MCF 10A (cell line): ENCODE measurements around the gene CTTNBP2NL. TPM values are rescaled to one million over a fixed set of nuclear protein-coding genes. Genes with fewer than 3 reads are reported as not detected.
"Not testable (repeated sequence)": the region's sequence is repeated elsewhere in the genome, so short reads cannot be mapped to it uniquely, and the experiment has no call there.

Experiments used
- BruUV-seq: library from RNA; stranded (reverse); fragments of 400-500 nt; replicated peaks from 2 replicates; lab custom pipeline; 2021; lab: Mats Ljungman, UMichigan
- CTCF ChIA-PET: fragments of 300-600 bp; sonication (Branson Sonifier 250); formaldehyde crosslinking; extraction: SDS; loops from one replicate; lab custom pipeline; 2021; ENCODE audit warnings: antibody characterized with exemption, inconsistent platforms; lab: Yijun Ruan, JAX
- POLR2A ChIA-PET: fragments of 300-600, 350-650 bp; sonication (Branson Sonifier 250); formaldehyde crosslinking; extraction: SDS; loops from one replicate; lab custom pipeline; 2020; ENCODE audit warnings: antibody characterized with exemption, inconsistent platforms; lab: Yijun Ruan, JAX
- DNase-seq: peaks from one replicate; pipeline ENCODE4 v3.0.0-alpha.2; 2018; ENCODE audit not compliant: unreplicated experiment
- H3K27ac Mint-ChIP-seq: one replicate; pipeline ENCODE4 v1.8.0; 2022; ENCODE audit warnings: mild to moderate bottlenecking, low read depth, mixed read lengths; ENCODE audit not compliant: unreplicated experiment
- H3K27me3 Mint-ChIP-seq: one replicate; pipeline ENCODE4 v1.8.0; 2022; ENCODE audit warnings: mixed read lengths; ENCODE audit not compliant: insufficient read depth, unreplicated experiment
- H3K36me3 Mint-ChIP-seq: one replicate; pipeline ENCODE4 v1.8.0; 2022; ENCODE audit warnings: mild to moderate bottlenecking, moderate library complexity, mixed read lengths; ENCODE audit not compliant: insufficient read depth, unreplicated experiment
- H3K4me1 Mint-ChIP-seq: one replicate; pipeline ENCODE4 v1.8.0; 2022; ENCODE audit warnings: mixed read lengths; ENCODE audit not compliant: insufficient read depth, unreplicated experiment
- H3K4me3 Mint-ChIP-seq: one replicate; pipeline ENCODE4 v1.8.0; 2022; ENCODE audit warnings: mild to moderate bottlenecking, moderate library complexity, mixed read lengths; ENCODE audit not compliant: unreplicated experiment
- H3K9me3 Mint-ChIP-seq: one replicate; pipeline ENCODE4 v1.8.0; 2022; ENCODE audit warnings: mixed read lengths; ENCODE audit not compliant: unreplicated experiment
- CTCF ChIP-seq: fragments of 200-600 bp; IDR thresholded peaks from one replicate; pipeline ENCODE4 v1.8.0; 2022; ENCODE audit warnings: antibody characterized with exemption, mild to moderate bottlenecking; ENCODE audit not compliant: unreplicated experiment
- intact Hi-C: fragments of 100-400 bp; cut with micrococcal nuclease; formaldehyde crosslinking; loops from 2 replicates; pipeline ENCODE4 v1.14.1; 2022
- total RNA-seq: library from RNA; stranded (reverse); gene quantifications from 2 replicates; pipeline ENCODE4 v1.2.3, GENCODE V29; 2022

Gene CTTNBP2NL
- total RNA-seq, 1 experiment from 2014 or later = 48.8 TPM

GRCh38 chr1:112446411-112446810 is 50.4 kb downstream of the CTTNBP2NL start:
- no peak for DNase-seq
- ChIA-PET POLR2A (interaction anchor here (1.1 to 1.6 kb wide), 4 partner anchors 11 to 172 kb away, joined by 3 to 4 read pairs (median 3); no protein-coding TSS in a partner anchor), CTCF (interaction anchor here (0.6 to 1.1 kb wide), 6 partner anchors 11 to 199 kb away, joined by 3 to 5 read pairs (median 4); no protein-coding TSS in a partner anchor)
- Mint-ChIP-seq H3K36me3 (peaks cover 30% of the 10 kb centered on the region), H3K4me1 (no peaks in the 10 kb centered on the region), H3K9me3 (no peaks in the 10 kb centered on the region), H3K27ac (no peak overlapping the region), H3K27me3 (no peaks in the 10 kb centered on the region), H3K4me3 (no peak overlapping the region)
- no TSS peak for BruUV-seq
- no peak for TF ChIP-seq CTCF
- intact Hi-C loops = no loop called here

GRCh38 chr1:112448904-112449629 is 53.1 kb downstream of the CTTNBP2NL start:
- Mint-ChIP-seq H3K4me1 (peaks cover 3% of the 10 kb centered on the region), H3K27ac (no peak overlapping the region), H3K27me3 (no peaks in the 10 kb centered on the region), H3K36me3 (peaks cover 28% of the 10 kb centered on the region), H3K4me3 (no peak overlapping the region), H3K9me3 (no peaks in the 10 kb centered on the region)
- ChIA-PET POLR2A (interaction anchor here (0.5 to 1.2 kb wide), 2 partner anchors 10 to 1990 kb away, joined by 3 read pairs; no protein-coding TSS in a partner anchor), CTCF (interaction anchor here (0.6 to 1.6 kb wide), 2 partner anchors 58 to 79 kb away, joined by 3 to 7 read pairs; no protein-coding TSS in a partner anchor)
- TF ChIP-seq CTCF = no peak
- intact Hi-C loops = no loop called here
- BruUV-seq = no TSS peak
- DNase-seq = no peak

GRCh38 chr1:112449630-112449983 is 53.6 kb downstream of the CTTNBP2NL start:
- no peaks in the 10 kb centered on the region for H3K27me3 Mint-ChIP-seq
- POLR2A ChIA-PET = interaction anchor here (1.2 kb wide), 1 partner anchor 9 kb away, joined by 3 read pairs; no protein-coding TSS in a partner anchor
- CTCF ChIA-PET = interaction anchor here (1.6 kb wide), 1 partner anchor 58 kb away, joined by 7 read pairs; no protein-coding TSS in a partner anchor
- TSS peak; percentile 13 for BruUV-seq
- peaks cover 31% of the 10 kb centered on the region for H3K36me3 Mint-ChIP-seq
- H3K4me3 Mint-ChIP-seq = no peak overlapping the region
- no peaks in the 10 kb centered on the region for H3K9me3 Mint-ChIP-seq
- TF ChIP-seq CTCF = no peak
- no peak for DNase-seq
- H3K4me1 Mint-ChIP-seq = peaks cover 6% of the 10 kb centered on the region
- intact Hi-C loops = no loop called here
- H3K27ac Mint-ChIP-seq = no peak overlapping the region

- Mint-ChIP-seq H3K36me3 (peaks cover 42% of the 10 kb centered on the region), H3K4me1 (peaks cover 6% of the 10 kb centered on the region), H3K27me3 (no peaks in the 10 kb centered on the region), H3K27ac (no peak overlapping the region), H3K4me3 (no peak overlapping the region), H3K9me3 (no peaks in the 10 kb centered on the region)
- CTCF ChIA-PET = interaction anchor here (0.7 to 1.6 kb wide), 3 partner anchors 54 to 81 kb away, joined by 3 to 7 read pairs (median 5); no protein-coding TSS in a partner anchor
- DNase-seq = no peak
- POLR2A ChIA-PET = interaction anchor here (1.0 kb wide), 1 partner anchor 16 kb away, joined by 3 read pairs; no protein-coding TSS in a partner anchor
- intact Hi-C loops = no loop called here
- TF ChIP-seq CTCF = no peak
- no TSS peak for BruUV-seq
These were observed 54.8 kb downstream of the CTTNBP2NL start for GRCh38 chr1:112450773-112451172.

- BruUV-seq, H3K4me3 Mint-ChIP-seq, H3K9me3 Mint-ChIP-seq, DNase-seq, POLR2A ChIA-PET, H3K4me1 Mint-ChIP-seq, H3K27me3 Mint-ChIP-seq, intact Hi-C loops, H3K27ac Mint-ChIP-seq: not testable (repeated sequence)
- CTCF ChIA-PET = interaction anchor here (0.7 to 1.4 kb wide), 2 partner anchors 22 to 81 kb away, joined by 3 to 4 read pairs; no protein-coding TSS in a partner anchor
- peaks cover 48% of the 10 kb centered on the region for H3K36me3 Mint-ChIP-seq
These were observed 55.3 kb downstream of the CTTNBP2NL start for GRCh38 chr1:112451301-112451700.
